SU-DHL-6 (cell line): ENCODE results near the gene DOCK3.

Experiments
- H2AFZ ChIP-seq: fragments of 200-600 bp; sonication (generic); 2 replicates; pipeline ENCODE4 v1.6.1; 2014; ENCODE audit warnings: low read depth, mild to moderate bottlenecking, moderate library complexity, mixed read lengths, antibody characterized with exemption, low read length; ENCODE audit not compliant: severe bottlenecking
- H3F3A ChIP-seq: fragments of 200-600 bp; shearing (Covaris generic); 2 replicates; pipeline ENCODE4 v1.6.0; 2016; ENCODE audit warnings: antibody characterized with exemption, mild to moderate bottlenecking; ENCODE audit not compliant: insufficient read depth
- H3K27ac ChIP-seq: fragments of 200-600 bp; sonication (generic); 2 replicates; pipeline ENCODE4 v1.5.1; 2016; ENCODE audit warnings: low read depth, mild to moderate bottlenecking, low read length, moderate library complexity, mixed read lengths
- H3K27me3 ChIP-seq: fragments of 200-600 bp; sonication (generic), shearing (Covaris generic); 2 replicates; pipeline ENCODE4 v1.6.0; 2014; ENCODE audit warnings: mild to moderate bottlenecking, low read length
- H3K36me3 ChIP-seq: fragments of 200-600 bp; sonication (generic); 2 replicates; pipeline ENCODE4 v1.6.1; 2014; ENCODE audit warnings: mild to moderate bottlenecking, low read length, mixed read lengths
- H3K4me2 ChIP-seq: fragments of 300-600, 200-600 bp; shearing (Covaris generic), sonication (generic); 2 replicates; pipeline ENCODE4 v1.6.0; 2014; ENCODE audit warnings: low read length, low read depth, mild to moderate bottlenecking; ENCODE audit not compliant: poor library complexity, severe bottlenecking
- H3K4me3 ChIP-seq: fragments of 200-600 bp; sonication (generic); 2 replicates; pipeline ENCODE4 v1.5.1; 2014; ENCODE audit warnings: antibody characterized with exemption, low read length, mild to moderate bottlenecking, mixed read lengths; ENCODE audit not compliant: insufficient read depth, poor library complexity, severe bottlenecking
- H3K79me2 ChIP-seq: fragments of 200-600 bp; sonication (generic); 2 replicates; pipeline ENCODE4 v1.6.1; 2014; ENCODE audit warnings: mild to moderate bottlenecking, low read length, moderate library complexity; ENCODE audit not compliant: insufficient read depth
- H3K9ac ChIP-seq: fragments of 200-600 bp; sonication (generic); 2 replicates; pipeline ENCODE4 v1.7.0; 2014; ENCODE audit warnings: mild to moderate bottlenecking, low read length
- H3K9me2 ChIP-seq: fragments of 200-600 bp; sonication (generic); replicated peaks from 2 replicates; pipeline ENCODE4 v1.6.1; 2014; ENCODE audit warnings: low read length; ENCODE audit not compliant: insufficient read depth
- H3K9me3 ChIP-seq: fragments of 200-600 bp; sonication (generic); 2 replicates; pipeline ENCODE4 v1.6.1; 2014; ENCODE audit warnings: low read length, mixed read lengths; ENCODE audit not compliant: insufficient read depth
- H4K20me1 ChIP-seq: fragments of 200-600 bp; sonication (generic); 2 replicates; pipeline ENCODE4 v1.6.1; 2014; ENCODE audit warnings: low read depth, mild to moderate bottlenecking, antibody characterized with exemption, low read length, moderate library complexity, mixed read lengths
- CTCF ChIP-seq: fragments of 200-600 bp; sonication (generic); IDR thresholded peaks from one replicate; pipeline ENCODE4 v1.5.1; 2017; ENCODE audit warnings: antibody characterized with exemption, mild to moderate bottlenecking, low read length, moderate library complexity; ENCODE audit not compliant: insufficient read depth, poor library complexity, severe bottlenecking
- EZH2phosphoT487 ChIP-seq: fragments of 200-600 bp; sonication (generic), shearing (Covaris generic); conservative IDR thresholded peaks from 2 replicates; pipeline ENCODE4 v1.6.1; 2018; ENCODE audit warnings: mild to moderate bottlenecking, antibody characterized with exemption, low read length, moderate library complexity, mixed read lengths

The DOCK3 gene

GRCh38 chr3:51401735-51402134, 727.0 kb downstream of the DOCK3 start:
- Histone ChIP-seq H4K20me1 (no peaks in the 10 kb centered on the region), H3F3A (peaks cover under 1% of the 10 kb centered on the region; the same call in 1 of the 2 replicates), H3K9ac (no peak overlapping the region), H2AFZ (no peak overlapping the region), H3K4me3 (no peak overlapping the region), H3K9me3 (no peaks in the 10 kb centered on the region), H3K9me2 (no peaks in the 10 kb centered on the region), H3K27ac (no peak overlapping the region), H3K79me2 (peaks cover 8% of the 10 kb centered on the region; the same call in 1 of the 2 replicates), H3K4me2 (no peak overlapping the region), H3K36me3 (peaks cover 12% of the 10 kb centered on the region), H3K27me3 (no peaks in the 10 kb centered on the region)
- TF ChIP-seq CTCF: no peak
- TF ChIP-seq EZH2phosphoT487: no peak

GRCh38 chr3:51403675-51404074, 728.9 kb downstream of the DOCK3 start:
- Histone ChIP-seq H3K27ac (no peak overlapping the region), H3K79me2 (peaks cover 14% of the 10 kb centered on the region), H3K9ac (no peak overlapping the region), H3F3A (no peaks in the 10 kb centered on the region), H3K36me3 (peaks cover 14% of the 10 kb centered on the region), H3K4me2 (no peak overlapping the region), H3K9me2 (no peaks in the 10 kb centered on the region), H4K20me1 (no peaks in the 10 kb centered on the region), H2AFZ (no peak overlapping the region), H3K9me3 (no peaks in the 10 kb centered on the region), H3K4me3 (no peak overlapping the region), H3K27me3 (no peaks in the 10 kb centered on the region)
- no peak for TF ChIP-seq CTCF

DNA sequence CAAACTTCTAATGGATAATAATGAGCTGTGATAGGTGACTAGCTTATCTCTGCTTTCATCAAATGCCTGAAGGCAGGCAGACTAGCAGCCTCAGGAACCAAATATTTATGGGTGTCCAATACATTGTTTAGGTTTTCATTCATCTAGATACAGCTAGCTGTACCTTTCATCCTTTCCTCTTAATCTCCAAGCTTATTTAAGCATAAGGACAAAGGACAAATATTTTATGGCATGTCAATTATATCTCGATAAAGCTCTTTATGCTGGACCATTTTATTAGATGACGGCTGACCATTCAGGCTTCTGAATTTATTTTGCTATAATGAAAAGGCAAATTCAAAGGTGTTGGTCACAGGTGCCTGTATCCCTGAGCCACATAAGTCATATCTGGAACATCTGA, 733.3 kb downstream of the DOCK3 start:
- H2AFZ ChIP-seq: no peak overlapping the region
- H3K27me3 ChIP-seq: no peaks in the 10 kb centered on the region
- no peaks in the 10 kb centered on the region for H3F3A ChIP-seq
- no peak overlapping the region for H3K4me2 ChIP-seq
- H3K9me3 ChIP-seq: no peaks in the 10 kb centered on the region
- no peak overlapping the region for H3K4me3 ChIP-seq
- H3K27ac ChIP-seq: no peak overlapping the region
- no peaks in the 10 kb centered on the region for H3K9me2 ChIP-seq
- peaks cover 23% of the 10 kb centered on the region for H3K36me3 ChIP-seq
- H3K79me2 ChIP-seq: peaks cover 23% of the 10 kb centered on the region
- TF ChIP-seq CTCF (no peak), EZH2phosphoT487 (no peak)
- H4K20me1 ChIP-seq: no peaks in the 10 kb centered on the region
- no peak overlapping the region for H3K9ac ChIP-seq
